Brain microvascular endothelial cell (primary cell): ENCODE data around the gene CCDC146.

Experiments used
- DNase-seq: peaks from one replicate; pipeline ENCODE4 v3.0.0-alpha.2; 2020
- H3K27ac ChIP-seq: fragments of 250-450 bp; sonication (Bioruptor Pico); 2 replicates; pipeline ENCODE4 v1.5.1; 2020; ENCODE audit warnings: mild to moderate bottlenecking, moderate library complexity
- H3K27me3 ChIP-seq: fragments of 250-450 bp; sonication (Bioruptor Pico); replicated peaks from 2 replicates; pipeline ENCODE4 v1.5.1; 2020; ENCODE audit warnings: mild to moderate bottlenecking
- H3K36me3 ChIP-seq: fragments of 250-450 bp; sonication (Bioruptor Pico); replicated peaks from 2 replicates; pipeline ENCODE4 v1.5.1; 2020; ENCODE audit warnings: mild to moderate bottlenecking
- H3K4me3 ChIP-seq: 2 replicates; pipeline ENCODE4 v1.5.1; 2011; ENCODE audit warnings: low read depth, mild to moderate bottlenecking, control low read depth, low read length, moderate library complexity
- CTCF ChIP-seq: IDR thresholded peaks from 2 replicates; pipeline ENCODE4 v1.5.1; 2011; ENCODE audit warnings: low read depth, mild to moderate bottlenecking, moderate library complexity, low read length, control low read depth, inconsistent platforms; ENCODE audit errors: missing control alignments
- in situ Hi-C: cut with HindIII; loops from 2 replicates; pipeline ENCODE4 v1.10.0; 2017; ENCODE audit warnings: low sequenced_read_pairs, low pct_ligation_motif_present

CCDC146 gene

DNA sequence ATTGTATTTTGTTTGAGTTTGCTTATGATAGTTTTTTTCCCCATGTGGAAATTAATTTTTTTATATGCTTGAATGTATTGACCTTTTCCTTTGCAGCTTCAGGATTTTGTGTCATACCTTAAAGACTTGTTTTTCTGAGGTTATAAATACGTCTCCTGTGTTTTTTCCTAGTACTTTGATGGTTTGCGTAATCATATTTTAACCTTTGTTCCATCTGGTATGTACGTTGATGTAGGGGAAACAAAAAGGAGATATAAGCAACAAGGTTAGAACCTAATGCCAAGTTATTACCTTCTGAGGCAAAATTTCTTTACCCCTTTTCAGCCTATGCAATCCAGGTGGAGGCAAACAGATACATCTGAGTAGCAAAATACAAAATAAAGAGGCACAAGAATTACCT, 59.3 kb downstream of the CCDC146 start:
- in situ Hi-C loops = no loop called here
- no peak for DNase-seq
- Histone ChIP-seq H3K4me3 (no peak overlapping the region), H3K36me3 (no peaks in the 10 kb centered on the region), H3K27ac (no peak overlapping the region), H3K27me3 (no peaks in the 10 kb centered on the region)
- no peak for TF ChIP-seq CTCF

GRCh38 chr7:77182261-77182660, 59.8 kb downstream of the CCDC146 start:
- H3K36me3 ChIP-seq = no peaks in the 10 kb centered on the region
- no peaks in the 10 kb centered on the region for H3K27me3 ChIP-seq
- no peak for TF ChIP-seq CTCF
- no peak for DNase-seq
- in situ Hi-C loops = no loop called here
- no peak overlapping the region for H3K4me3 ChIP-seq
- H3K27ac ChIP-seq = no peak overlapping the region

DNA sequence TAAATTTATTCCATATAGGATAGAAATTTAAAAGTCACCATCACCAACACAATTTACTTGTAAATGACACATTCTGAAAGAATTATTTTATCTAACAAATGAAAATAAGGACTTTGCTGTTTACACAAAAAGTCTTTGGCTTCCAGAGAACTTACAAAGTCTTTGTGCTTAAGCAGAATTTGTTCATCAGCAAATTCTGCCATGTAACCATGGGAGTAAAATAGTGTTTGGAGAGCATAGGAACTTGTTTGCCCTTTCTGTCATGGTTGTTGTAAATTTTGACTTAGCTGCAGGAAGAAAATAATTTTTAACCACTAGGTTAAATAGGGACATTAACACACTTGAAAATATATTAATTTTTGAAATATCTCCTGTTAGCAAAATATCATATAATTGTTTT, 62.0 kb downstream of the CCDC146 start:
- no peak for DNase-seq
- H3K4me3 ChIP-seq = no peak overlapping the region
- TF ChIP-seq CTCF = no peak
- H3K27ac ChIP-seq = no peak overlapping the region
- no peaks in the 10 kb centered on the region for H3K36me3 ChIP-seq
- H3K27me3 ChIP-seq = no peaks in the 10 kb centered on the region
- in situ Hi-C loops = no loop called here

DNA sequence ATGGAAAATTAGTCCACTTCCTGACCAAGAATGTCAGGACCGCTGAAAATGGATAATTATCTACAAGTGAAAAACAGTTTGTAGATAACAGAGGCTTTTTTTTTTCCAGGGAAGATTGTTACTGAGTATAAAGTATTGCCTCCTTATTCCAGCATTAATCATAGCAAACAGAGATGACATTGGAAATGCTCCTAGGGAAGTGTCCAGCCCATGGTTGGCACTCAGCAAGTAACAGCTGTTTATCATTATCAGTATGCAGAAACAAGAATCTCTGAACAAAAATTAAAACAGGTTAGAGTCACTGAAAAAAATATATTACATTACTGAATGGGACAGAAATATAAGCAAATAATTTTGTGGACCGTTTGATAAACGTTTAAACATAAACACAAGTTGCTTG, 62.6 kb downstream of the CCDC146 start:
- TF ChIP-seq CTCF = no peak
- H3K27ac ChIP-seq = no peak overlapping the region
- H3K27me3 ChIP-seq = no peaks in the 10 kb centered on the region
- in situ Hi-C loops = no loop called here
- no peaks in the 10 kb centered on the region for H3K36me3 ChIP-seq
- no peak for DNase-seq
- no peak overlapping the region for H3K4me3 ChIP-seq

- H3K4me3 ChIP-seq = no peak overlapping the region
- DNase-seq = no peak
Measured at GRCh38 chr7:77185866-77186265, 63.5 kb downstream of the CCDC146 start.

More at GRCh38 chr7:77185866-77186265, 63.5 kb downstream of the CCDC146 start:
- no peaks in the 10 kb centered on the region for H3K27me3 ChIP-seq
- TF ChIP-seq CTCF = no peak
- no peak overlapping the region for H3K27ac ChIP-seq
- no peaks in the 10 kb centered on the region for H3K36me3 ChIP-seq
- in situ Hi-C loops = no loop called here
